EH (cell line): ENCODE measurements around the gene BHLHA9.
"Not testable (repeated sequence)": the region's sequence is repeated elsewhere in the genome, so short reads cannot be mapped to it uniquely, and the experiment has no call there.

Experiments used
- DNase-seq: peaks from one replicate; pipeline ENCODE4 v3.0.0-alpha.2; 2015; ENCODE audit warnings: low read depth

BHLHA9 gene

DNA sequence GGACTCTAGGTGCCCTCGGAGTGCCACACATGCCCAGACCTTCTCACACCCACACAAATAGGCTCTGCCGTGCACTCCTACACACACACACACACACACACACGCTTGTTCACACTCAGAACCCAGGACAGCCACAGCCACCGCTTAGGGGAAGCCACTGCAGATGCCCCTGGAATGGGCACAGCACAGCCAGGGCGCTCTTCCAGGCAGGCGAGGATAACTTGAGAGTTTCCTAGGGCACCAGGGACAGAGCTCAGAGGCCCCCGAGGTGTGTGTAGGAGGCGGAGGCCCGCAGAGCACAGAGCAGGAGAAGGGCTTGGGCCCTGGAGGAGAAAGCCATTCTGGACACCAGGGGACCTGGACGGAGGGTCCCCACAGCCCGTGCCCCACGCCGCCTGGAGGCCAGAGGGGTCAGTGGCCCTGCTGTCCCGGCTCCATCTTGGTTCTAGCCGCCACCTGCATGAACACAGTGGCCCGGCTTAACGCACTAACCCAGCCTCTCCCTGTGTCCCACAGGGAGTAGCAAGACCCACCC is 30.2 kb downstream of the BHLHA9 start:
- no peak for DNase-seq

DNA sequence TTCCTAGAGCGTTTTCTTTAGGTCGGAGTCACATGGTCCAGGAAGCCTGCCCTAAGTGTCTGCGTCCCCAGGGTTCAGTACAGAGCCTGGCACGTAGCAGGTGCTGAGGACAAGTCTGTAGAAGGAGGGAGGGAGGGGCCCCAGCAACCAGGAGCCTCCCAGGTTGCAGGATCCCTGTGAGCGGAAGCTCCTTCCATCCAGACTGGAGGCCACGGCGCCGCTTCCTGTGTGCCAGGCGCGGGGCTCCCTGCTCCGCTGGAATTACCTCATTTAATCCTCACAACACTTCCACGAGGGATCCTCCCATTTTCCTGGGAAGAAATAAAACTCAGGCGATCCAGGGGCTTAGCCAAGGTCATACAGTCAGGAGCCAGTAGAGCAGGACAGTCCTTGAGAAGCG is 31.3 kb downstream of the BHLHA9 start:
- no peak for DNase-seq

DNA sequence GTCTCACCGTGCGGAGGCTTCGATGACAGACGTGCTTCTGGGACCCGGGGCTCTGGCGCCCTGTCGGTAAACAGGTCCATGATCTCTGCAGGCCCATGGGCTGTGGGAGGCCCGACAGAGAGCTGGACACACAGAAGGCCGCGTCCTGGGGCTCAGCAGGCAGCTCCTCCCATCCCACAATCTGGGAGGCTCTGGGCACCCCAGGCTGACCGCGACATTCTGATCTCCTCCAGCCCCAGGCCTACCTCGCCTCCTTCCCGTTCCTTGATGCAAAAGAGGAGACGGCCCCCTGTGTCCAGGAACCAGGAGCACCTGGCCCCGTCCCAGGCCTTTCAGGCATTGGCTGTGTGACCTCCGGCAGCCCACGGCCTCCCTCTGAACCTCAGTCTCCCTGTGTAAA is 32.5 kb downstream of the BHLHA9 start:
- no peak for DNase-seq

DNA sequence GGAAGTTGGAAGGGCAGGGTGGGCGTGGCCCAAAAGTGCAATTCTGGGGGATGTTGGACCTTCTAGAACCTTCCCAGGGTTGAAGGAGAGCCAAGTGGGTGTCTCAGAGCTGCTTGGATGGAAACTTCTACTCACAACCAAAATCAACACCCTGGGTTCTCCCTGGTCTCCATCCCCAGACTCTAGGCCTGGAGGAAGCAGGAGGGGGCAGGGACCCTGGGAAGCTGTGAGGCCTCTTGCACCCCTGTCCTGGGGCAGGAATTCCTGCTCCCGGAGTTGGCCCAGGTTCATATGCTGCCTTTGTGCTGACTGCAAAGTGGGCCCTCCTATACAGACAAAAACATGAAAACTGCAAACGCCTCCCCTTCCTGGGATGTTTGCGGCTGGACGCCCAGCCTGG is 34.3 kb downstream of the BHLHA9 start:
- DNase-seq = no peak

DNA sequence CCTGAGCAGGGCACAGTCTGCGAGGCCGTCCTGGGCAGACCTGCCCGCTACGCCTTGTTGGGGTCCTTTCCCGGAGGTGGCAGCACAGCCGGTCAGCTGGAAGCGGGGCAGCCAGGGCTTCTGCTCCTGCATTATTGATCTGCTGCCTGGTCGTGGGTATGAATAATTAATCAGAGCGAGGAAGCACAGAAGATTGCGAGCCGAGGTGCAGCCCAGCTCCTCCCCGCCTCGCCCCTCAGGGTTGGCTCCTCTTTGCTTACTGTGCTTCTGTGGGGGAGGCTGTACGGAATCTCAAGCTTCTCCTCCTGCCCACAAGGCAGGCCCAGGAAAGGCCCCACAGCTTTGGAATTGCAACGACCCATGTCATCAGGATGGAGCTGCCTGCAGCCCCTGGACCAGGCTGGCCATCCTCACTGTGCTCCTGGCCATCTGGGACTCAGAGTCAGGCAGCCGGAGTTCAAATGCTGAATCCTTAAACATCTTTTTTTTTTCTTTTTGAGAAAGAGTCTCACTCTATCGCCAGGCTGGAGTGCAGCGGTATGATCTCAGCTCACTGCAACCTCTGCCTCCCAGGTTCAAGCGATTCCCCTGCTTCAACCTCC is 34.8 kb downstream of the BHLHA9 start:
- no peak for DNase-seq

- DNase-seq = not testable (repeated sequence)
Observed at GRCh38 chr17:1307829-1308228, 37.6 kb downstream of the BHLHA9 start.

DNA sequence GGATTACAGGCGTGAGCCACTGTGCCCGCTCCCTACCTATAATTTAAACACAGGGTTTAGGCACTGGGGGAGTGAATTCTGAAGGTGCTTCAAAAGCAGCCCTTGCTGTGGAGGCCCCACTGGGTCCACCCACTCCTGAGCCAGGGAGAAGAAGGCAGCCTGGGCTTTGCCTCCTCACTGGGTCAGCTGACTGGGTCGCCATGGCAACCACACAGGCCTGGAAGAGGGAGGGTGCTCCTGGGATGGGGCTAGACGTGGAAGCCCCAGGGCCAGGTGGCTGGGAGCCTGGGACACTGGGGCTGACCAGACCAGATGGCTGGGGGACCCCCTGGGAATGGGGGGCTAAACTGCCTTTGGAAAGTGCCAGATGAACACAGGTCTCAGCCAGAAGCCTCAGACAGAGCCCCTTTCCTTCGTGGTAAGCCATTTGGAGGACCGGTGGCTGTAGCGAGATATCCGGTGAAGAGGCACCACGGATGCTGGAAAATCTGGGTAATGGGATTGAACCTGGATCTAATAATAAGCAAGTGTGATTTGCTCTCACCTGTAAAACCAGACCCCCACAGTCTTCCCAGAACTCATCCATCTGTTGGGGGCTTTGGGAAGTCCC is 42.1 kb downstream of the BHLHA9 start:
- no peak for DNase-seq

DNA sequence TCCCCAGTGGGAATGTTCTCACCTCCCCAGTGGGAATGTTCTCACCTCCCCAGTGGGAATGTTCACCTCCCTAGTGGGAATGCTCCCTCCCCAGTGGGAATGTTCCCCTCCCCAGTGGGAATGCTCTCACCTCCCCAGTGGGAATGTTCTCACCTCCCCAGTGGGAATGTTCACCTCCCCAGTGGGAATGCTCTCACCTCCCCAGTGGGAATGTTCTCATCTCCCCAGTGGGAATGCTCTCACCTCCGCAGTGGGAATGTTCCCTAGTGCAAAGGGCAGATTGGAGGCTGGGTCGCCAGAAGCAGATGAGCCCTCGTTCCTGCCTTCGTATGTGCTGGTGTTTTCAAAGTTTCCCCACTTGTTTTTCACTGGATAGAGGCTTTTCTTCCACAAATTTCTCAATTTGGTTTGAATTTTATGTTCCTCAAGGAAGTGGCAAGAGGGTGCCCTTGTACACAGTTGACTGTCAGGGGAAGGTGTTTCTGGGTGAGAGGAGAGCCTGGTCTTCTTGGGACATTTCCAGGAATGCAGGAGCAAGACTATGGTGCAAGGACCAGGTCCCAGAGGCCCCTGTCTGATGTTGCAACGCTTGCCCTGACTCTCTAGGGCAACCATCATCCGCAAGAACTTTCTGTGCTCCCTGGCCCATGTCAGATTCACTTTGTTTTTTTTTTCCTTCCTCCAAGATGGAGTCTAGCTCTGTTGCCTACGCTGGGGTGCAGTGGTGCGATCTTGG is 43.2 kb downstream of the BHLHA9 start:
- no peak for DNase-seq

DNA sequence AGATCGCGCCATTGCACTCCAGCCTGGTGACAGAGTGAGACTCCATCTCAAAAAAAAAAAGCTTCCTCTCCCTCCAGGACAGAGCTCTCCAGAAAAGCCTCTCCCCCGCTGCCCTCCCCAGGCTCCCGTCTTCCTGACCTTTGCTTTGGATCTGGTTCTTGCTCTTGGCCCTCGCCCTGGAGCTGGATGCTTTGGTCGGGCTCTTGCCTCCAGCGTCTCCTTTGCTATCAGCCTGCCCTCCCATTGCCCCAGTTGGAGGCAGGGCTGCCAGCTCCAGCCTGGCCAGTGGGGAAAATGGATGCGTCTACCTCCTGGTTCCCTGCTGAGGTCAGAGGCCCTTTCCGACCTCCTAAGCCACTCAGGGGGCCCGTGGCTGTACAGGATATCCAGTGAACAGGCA is 45.2 kb downstream of the BHLHA9 start:
- no peak for DNase-seq

DNA sequence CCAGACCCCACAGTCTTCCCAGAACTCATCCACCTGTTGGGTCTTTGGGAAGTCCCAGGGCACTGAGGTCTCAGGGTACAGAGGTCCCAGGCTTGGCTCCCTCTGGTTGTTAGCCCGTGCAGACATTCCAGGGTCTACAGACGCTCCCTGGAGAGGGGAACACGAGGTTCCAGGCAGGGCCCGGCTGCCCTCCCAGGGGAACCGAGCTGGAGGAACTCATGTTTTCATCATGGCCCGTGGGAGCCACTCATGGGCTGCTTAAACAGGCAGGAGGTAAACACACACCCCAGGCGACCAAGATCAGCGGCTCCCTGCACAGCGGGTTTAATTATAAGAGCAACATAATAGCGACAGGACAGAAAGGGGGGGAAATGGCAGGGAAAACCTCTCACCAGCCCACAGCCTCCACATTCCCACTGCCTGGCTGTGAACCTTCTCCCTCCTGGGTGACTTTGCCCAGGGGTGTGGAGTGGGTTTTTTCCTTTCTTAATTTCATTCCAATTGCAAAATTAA is 45.7 kb downstream of the BHLHA9 start:
- DNase-seq = no peak
